HG03039 (cell line): ENCODE results near the gene KRTAP24-1.

Source experiments
- ATAC-seq: cut with Tn5 transposase; IDR thresholded peaks from one replicate; pipeline ENCODE4 v1.9.1; 2021; ENCODE audit warnings: mild to moderate bottlenecking, moderate library complexity; ENCODE audit not compliant: unreplicated experiment

KRTAP24-1 gene

DNA sequence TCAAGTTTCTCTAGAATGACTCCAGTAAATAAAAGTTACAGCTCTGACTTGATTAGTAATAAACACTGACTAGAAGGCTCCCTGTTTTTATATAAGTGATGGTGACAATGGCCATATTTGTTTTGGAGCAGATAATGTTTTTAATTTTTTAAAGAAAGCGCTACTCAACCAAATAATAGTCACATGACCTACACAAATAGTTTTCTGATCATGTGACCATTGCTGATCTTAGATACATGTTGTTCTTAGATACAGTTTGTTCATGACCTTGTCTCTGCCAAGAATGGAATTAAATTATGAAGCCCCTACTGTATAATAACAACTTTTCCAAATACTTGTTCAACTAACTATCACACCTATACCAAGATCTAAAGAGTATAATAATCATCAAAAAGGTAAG lies 44.6 kb downstream of the KRTAP24-1 start:
- ATAC-seq: no peak

DNA sequence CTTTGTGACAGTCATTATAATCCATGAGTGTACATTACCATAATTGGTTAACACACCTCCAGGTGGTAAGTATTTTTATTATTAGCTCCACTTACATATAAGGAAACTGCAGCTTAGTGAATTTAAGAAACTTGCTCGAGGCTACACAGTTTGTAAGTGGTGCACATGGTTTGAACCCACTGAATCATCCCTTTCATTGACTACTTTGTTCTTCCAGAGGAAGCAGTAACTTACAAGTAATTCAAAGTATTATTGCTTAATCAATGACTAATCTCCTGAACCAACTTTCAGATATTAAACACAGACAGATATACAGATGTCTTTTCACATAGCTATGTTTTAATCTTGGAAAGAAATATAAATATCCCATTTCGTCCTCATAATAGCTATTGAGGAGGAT lies 48.1 kb downstream of the KRTAP24-1 start:
- no peak for ATAC-seq

DNA sequence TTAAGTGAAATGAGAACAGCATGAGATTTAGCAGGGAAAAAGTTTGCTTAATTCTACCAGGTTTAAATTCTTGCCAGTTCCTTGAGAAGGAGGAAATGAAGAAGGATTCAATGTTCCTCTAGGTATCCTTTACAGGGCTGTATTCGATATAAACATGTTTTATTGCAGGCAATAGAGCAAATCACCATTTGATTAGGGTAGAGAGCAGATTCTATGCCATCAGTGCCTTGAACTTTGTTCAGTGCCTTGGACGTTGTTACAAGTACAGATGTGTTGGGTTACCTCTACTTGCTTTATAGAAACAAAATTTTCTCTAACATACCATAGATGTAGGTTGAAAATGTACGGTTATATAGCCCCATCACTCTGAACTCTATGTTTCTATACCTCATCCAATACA lies 48.7 kb downstream of the KRTAP24-1 start:
- ATAC-seq: no peak

DNA sequence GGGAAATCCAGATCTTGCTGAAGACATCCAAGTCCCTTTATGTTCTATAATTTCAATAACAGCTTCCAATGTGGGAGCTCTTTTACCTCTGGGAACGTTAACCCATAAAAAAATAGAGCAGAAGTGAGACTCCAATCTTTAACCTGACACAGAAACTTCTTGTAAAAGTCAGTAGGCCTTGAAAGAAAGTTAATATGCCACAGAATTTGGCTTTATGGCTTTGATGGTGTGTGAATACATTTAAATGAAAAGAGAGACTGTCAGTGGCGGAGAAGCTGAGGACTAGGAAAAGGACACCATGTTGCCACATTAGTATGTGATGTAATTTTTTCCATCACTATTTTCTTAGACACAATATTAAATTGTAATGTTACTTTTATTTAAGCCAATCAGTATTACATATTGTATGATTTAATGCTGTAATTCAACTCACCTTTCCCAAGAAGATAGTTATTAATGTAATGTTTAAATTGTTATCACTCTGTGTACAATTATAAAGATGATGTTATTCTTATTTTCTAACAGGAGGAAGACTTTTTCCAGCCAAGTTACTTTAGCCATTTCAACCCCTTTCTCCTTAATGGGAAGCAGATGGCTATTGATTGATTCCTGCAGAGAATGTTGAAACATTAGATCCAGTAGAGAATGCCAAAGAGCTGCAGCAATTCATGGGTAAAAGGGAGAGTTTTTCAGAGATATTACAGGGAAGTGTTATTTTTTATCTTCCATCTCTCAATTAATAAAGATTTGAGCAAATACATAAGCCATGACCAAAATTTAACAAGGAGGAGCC lies 49.3 kb downstream of the KRTAP24-1 start:
- no peak for ATAC-seq

DNA sequence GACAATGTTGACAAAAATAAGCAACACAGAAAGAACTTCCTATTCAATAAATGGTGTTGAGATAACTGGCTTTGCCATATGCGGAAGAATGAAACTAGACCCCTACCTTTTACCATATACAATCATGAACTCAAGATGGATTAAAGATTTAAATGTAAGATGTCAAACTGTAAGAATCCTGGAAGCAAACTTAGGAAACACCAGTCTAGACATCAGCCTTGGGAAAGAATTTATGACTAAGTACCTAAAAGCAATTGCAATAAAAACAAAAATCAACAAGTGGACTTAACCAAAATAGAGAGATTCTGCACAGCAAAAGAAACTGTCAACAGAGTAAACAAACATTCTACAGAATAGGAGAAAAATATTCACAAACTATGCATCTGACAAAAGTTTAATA lies 50.7 kb downstream of the KRTAP24-1 start:
- no peak for ATAC-seq
